ENCODE data around the gene TDRD9. TPM values are rescaled to one million over a fixed set of nuclear protein-coding genes. Genes with fewer than 3 reads are reported as not detected.

Gene TDRD9
- total RNA-seq, 1 donor from 2014 or later = 0.56 TPM

Other genes with a start within 250 kb of the TDRD9 start
- gene XRCC3, start 213.0 kb upstream of the TDRD9 start, total RNA-seq = 5.5 and 7.0 TPM in 2 replicates
- gene ZFYVE21, start 212.6 kb upstream of the TDRD9 start, total RNA-seq = 48.2 and 50.1 TPM in 2 replicates
- gene PPP1R13B, start 80.9 kb upstream of the TDRD9 start, total RNA-seq = 1.2 and 2.1 TPM in 2 replicates
- not detected in 2 replicates for gene RD3L, start 14.1 kb downstream of the TDRD9 start, total RNA-seq
- gene ASPG, start 157.2 kb downstream of the TDRD9 start, total RNA-seq = not detected in 2 replicates
- not detected in 2 replicates for gene KIF26A, start 210.1 kb downstream of the TDRD9 start, total RNA-seq

Data from myocyte (in vitro differentiated cells).